ENCODE data around the gene SLC41A1. TPM values are rescaled to one million over a fixed set of nuclear protein-coding genes. Genes with fewer than 3 reads are reported as not detected.

Gene SLC41A1
- total and polyA plus RNA-seq, 2 experiments from 2014 or later = 11.8 to 30.0 TPM

GRCh38 chr1:205798577-205798976, 14.4 kb downstream of the SLC41A1 start:
- Histone ChIP-seq H3K4me1 (ENCODE audit: insufficient read depth) (no peaks in the 10 kb centered on the region), H2AFZ (no peak overlapping the region), H3K9me2 (ENCODE audit: insufficient read depth) (no peaks in the 10 kb centered on the region), H3K4me2 (no peak overlapping the region), H3F3A (replicated peaks; ENCODE audit: low read depth) (no peaks in the 10 kb centered on the region), H4K20me1 (replicated peaks; ENCODE audit: insufficient read depth) (no peaks in the 10 kb centered on the region; the same call in 1 of the 2 replicates), H3K4me3 (no peak overlapping the region), H3K36me3 (ENCODE audit: insufficient read depth) (peaks cover 2% of the 10 kb centered on the region; the same call in 1 of the 2 replicates), H3K79me2 (replicated peaks; ENCODE audit: insufficient read depth) (peaks cover 8% of the 10 kb centered on the region), H3K27ac (ENCODE audit: low read depth) (no peak overlapping the region), H3K27me3 (ENCODE audit: insufficient read depth) (no peaks in the 10 kb centered on the region)
- DNase-seq (ENCODE audit: low spot score) (no peak), ATAC-seq (no peak)
- Mint-ChIP-seq H3K27ac (no peak overlapping the region), H3K9me3 (no peaks in the 10 kb centered on the region), H3K36me3 (ENCODE audit: low read depth) (peaks cover 28% of the 10 kb centered on the region; the same call in 2 of the 3 replicates), H3K4me3 (no peak overlapping the region), H3K4me1 (peaks cover 10% of the 10 kb centered on the region; the same call in 2 of the 3 replicates), H3K27me3 (ENCODE audit: insufficient read depth, low read depth, poor library complexity) (peaks cover 4% of the 10 kb centered on the region)
- TF ChIP-seq ZNF462 (CRISPR knock-in tag; IDR thresholded peaks at IDR 0.05) = no peak

GRCh38 chr1:205797168-205797567, 15.8 kb downstream of the SLC41A1 start:
- no peak overlapping the region for H3K4me2 ChIP-seq
- peaks cover 2% of the 10 kb centered on the region; the same call in 1 of the 2 replicates for H3F3A ChIP-seq (replicated peaks; ENCODE audit: low read depth)
- no peak for ATAC-seq
- H3K4me3 ChIP-seq = no peak overlapping the region
- TF ChIP-seq ETS1 (IDR thresholded peaks at IDR 0.05) (no peak), EZH2phosphoT487 (IDR thresholded peaks at IDR 0.05; ENCODE audit: unreplicated experiment) (no peak), STAT1 (IDR thresholded peaks at IDR 0.05; ENCODE audit: unreplicated experiment) (no peak)
- no peak for DNase-seq (ENCODE audit: low spot score)
- Mint-ChIP-seq H3K27ac (no peak overlapping the region), H3K9me3 (no peaks in the 10 kb centered on the region), H3K4me3 (no peak overlapping the region), H3K27me3 (ENCODE audit: insufficient read depth, low read depth, poor library complexity) (peaks cover 4% of the 10 kb centered on the region), H3K4me1 (peaks cover 13% of the 10 kb centered on the region; the same call in 2 of the 3 replicates), H3K36me3 (ENCODE audit: low read depth) (peaks cover 31% of the 10 kb centered on the region; the same call in 2 of the 3 replicates)
- peaks cover 7% of the 10 kb centered on the region; the same call in 1 of the 2 replicates for H3K36me3 ChIP-seq (ENCODE audit: insufficient read depth)
- no peaks in the 10 kb centered on the region for H3K79me2 ChIP-seq (replicated peaks; ENCODE audit: insufficient read depth)
- H2AFZ ChIP-seq = no peak overlapping the region
- no peak overlapping the region for H3K27ac ChIP-seq (ENCODE audit: low read depth)
- no peaks in the 10 kb centered on the region for H3K9me2 ChIP-seq (ENCODE audit: insufficient read depth)
- no peaks in the 10 kb centered on the region for H3K27me3 ChIP-seq (ENCODE audit: insufficient read depth)
- no peaks in the 10 kb centered on the region; the same call in 1 of the 2 replicates for H4K20me1 ChIP-seq (replicated peaks; ENCODE audit: insufficient read depth)
- 0 out of 2 replicates have a peak, but pooled peaks cover 1% of the 10 kb centered on the region for H3K4me1 ChIP-seq (ENCODE audit: insufficient read depth)
